Measurements from ENCODE around the gene AGO1. TPM values are rescaled to one million over a fixed set of nuclear protein-coding genes. Genes with fewer than 3 reads are reported as not detected.
A peak's percentile ranks its signal among the peaks of the same experiment; 100 is the strongest.

The AGO1 gene
- polyA plus RNA-seq, result 15.0 TPM
- long read RNA-seq, donor 1, result 0 reads
- long read RNA-seq, donor 2, result 0 reads
- long read RNA-seq, donor 3, result 0 reads
- long read RNA-seq, donor 4, result 0 reads
- long read RNA-seq, donor 5, full-length matches to known transcripts, result 1 of 1 reads
- long read RNA-seq, donor 5, partial matches to known transcripts, result 0 of 1 reads
- long read RNA-seq, donor 5, other reads (novel, unspliced or antisense), result 0 of 1 reads
- long read RNA-seq, donor 6, result 0 reads
- long read RNA-seq, donor 7, full-length matches to known transcripts, result 2 of 2 reads
- long read RNA-seq, donor 7, partial matches to known transcripts, result 0 of 2 reads
- long read RNA-seq, donor 7, other reads (novel, unspliced or antisense), result 0 of 2 reads
- long read RNA-seq, donor 8, full-length matches to known transcripts, result 2 of 2 reads
- long read RNA-seq, donor 8, partial matches to known transcripts, result 0 of 2 reads
- long read RNA-seq, donor 8, other reads (novel, unspliced or antisense), result 0 of 2 reads
- long read RNA-seq, donor 9, full-length matches to known transcripts, result 1 of 8 reads
- long read RNA-seq, donor 9, partial matches to known transcripts, result 7 of 8 reads
- long read RNA-seq, donor 9, other reads (novel, unspliced or antisense), result 0 of 8 reads
- long read RNA-seq, donor 10, full-length matches to known transcripts, result 2 of 2 reads
- long read RNA-seq, donor 10, partial matches to known transcripts, result 0 of 2 reads
- long read RNA-seq, donor 10, other reads (novel, unspliced or antisense), result 0 of 2 reads
- long read RNA-seq, donor 11, result 0 reads

DNA sequence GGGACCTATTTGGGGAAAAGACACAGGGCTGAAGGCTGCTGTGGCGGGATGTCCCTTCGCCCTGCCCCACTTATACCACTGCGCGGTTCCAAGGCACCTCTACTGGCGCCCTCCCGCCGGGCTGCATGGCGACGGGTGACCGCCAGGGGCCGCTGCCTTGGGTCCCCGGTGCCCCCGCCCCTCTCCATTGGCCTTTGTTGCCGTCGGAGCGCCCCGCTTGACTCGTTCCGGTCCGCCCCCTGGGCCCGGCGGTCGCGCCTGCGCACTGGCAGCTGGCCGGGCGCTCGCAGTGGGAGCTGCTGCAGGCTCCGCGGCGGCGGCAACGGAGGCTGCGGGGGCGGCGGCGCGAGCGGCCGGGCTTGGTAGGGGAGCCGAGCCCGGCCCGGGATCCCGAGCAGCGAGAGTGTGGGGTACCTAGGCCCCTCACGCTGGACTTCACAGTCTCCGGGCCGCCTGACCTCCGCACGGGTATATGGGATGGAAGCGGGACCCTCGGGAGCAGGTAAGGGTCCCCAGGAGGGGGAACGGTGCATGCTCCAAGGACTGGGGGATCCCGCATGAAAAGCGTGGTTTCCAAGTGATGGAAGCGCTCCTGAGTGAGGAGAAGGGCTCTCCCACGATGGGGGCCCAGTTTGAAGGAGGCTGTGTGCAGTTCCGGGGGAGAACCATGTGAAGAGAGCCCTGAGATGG is at the start of gene AGO1:
TSS of gene AGO1 (plus strand) at position 265 of the 690 bp plus-strand sequence. CDS start at position 478, 213 bp downstream.
- H3K4me3 ChIP-seq (ENCODE audit: low read length), result peak within 1 kb of the TSS; percentile 80
- H3K36me3 ChIP-seq (ENCODE audit: control insufficient read depth, insufficient read depth, low read length), result no peaks in the 10 kb centered on the region
- peak within 1 kb of the TSS; percentile 63 for H3K27ac ChIP-seq (ENCODE audit: low read length)
- H3K27me3 ChIP-seq (ENCODE audit: control insufficient read depth, insufficient read depth, low read length), result no peaks in the 10 kb centered on the region
- no CpG with 5 or more reads among the region's 58 CpGs for WGBS (ENCODE audit: insufficient coverage, low lambda C conversion rate)
- no peaks in the 10 kb centered on the region for H3K9me3 ChIP-seq (ENCODE audit: control insufficient read depth, low read depth, low read length)
- DNase-seq, result peak; percentile 92 to 94
- H3K4me1 ChIP-seq (ENCODE audit: control insufficient read depth, insufficient read depth, low read length), result peaks cover 36% of the 10 kb centered on the region

DNA sequence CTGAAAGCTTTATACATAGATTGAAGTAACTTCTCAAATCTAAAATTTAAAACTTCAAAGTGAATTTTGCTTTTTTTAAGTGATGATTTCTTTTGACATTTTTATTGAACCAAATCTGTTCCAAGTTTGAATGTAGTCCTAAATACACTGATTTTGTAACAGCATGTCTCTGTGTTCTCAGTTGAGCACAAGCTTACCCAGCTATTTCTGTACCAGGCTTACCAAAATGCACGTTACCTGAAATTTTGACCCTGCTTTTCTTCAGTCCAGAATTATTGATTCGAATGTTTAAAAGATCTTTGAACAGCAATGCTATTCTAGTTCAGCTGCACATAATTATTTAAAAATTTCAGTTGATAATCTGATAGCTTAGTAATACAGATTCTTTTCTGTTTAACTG is 49.6 kb upstream of the AGO1 start:
- no peak overlapping the region for H3K27ac ChIP-seq (ENCODE audit: low read length)

DNA sequence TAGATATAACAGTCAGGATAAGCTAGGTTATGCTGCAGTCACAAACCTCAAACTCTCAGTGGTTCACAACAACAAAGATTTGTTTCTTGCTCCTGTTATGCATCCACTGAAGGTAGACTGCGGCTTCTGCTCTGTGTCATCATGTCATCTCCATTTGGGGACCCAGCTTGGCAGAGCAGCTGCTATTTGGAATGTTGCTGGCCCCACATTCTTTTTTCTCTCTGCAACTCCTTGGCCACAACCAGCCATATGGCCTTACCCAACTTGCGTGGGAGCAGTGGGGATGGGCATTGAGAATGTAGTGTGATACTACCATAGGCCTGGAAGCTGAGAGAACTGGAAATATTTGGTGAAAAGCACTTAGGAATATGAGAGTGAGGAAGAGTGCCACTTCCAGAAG is 48.8 kb upstream of the AGO1 start:
- Histone ChIP-seq H3K4me3 (ENCODE audit: low read length) (no peak overlapping the region), H3K4me1 (ENCODE audit: control insufficient read depth, insufficient read depth, low read length) (no peaks in the 10 kb centered on the region), H3K9me3 (ENCODE audit: control insufficient read depth, low read depth, low read length) (no peaks in the 10 kb centered on the region), H3K36me3 (ENCODE audit: control insufficient read depth, insufficient read depth, low read length) (peaks cover 54% of the 10 kb centered on the region), H3K27ac (ENCODE audit: low read length) (no peak overlapping the region), H3K27me3 (ENCODE audit: control insufficient read depth, insufficient read depth, low read length) (no peaks in the 10 kb centered on the region)
- DNase-seq, result no peak
- WGBS (ENCODE audit: insufficient coverage, low lambda C conversion rate), result no CpG with 5 or more reads among the region's 2 CpGs

More for the DNA sequence above, 49.6 kb upstream of the AGO1 start:
- H3K27me3 ChIP-seq (ENCODE audit: control insufficient read depth, insufficient read depth, low read length), result no peaks in the 10 kb centered on the region
- H3K36me3 ChIP-seq (ENCODE audit: control insufficient read depth, insufficient read depth, low read length), result peaks cover 56% of the 10 kb centered on the region
- H3K9me3 ChIP-seq (ENCODE audit: control insufficient read depth, low read depth, low read length), result no peaks in the 10 kb centered on the region
- DNase-seq, result no peak
- 100% methylated on average over 2 of the region's 2 CpGs for WGBS (ENCODE audit: insufficient coverage, low lambda C conversion rate)
- H3K4me3 ChIP-seq (ENCODE audit: low read length), result no peak overlapping the region
- no peaks in the 10 kb centered on the region for H3K4me1 ChIP-seq (ENCODE audit: control insufficient read depth, insufficient read depth, low read length)

DNA sequence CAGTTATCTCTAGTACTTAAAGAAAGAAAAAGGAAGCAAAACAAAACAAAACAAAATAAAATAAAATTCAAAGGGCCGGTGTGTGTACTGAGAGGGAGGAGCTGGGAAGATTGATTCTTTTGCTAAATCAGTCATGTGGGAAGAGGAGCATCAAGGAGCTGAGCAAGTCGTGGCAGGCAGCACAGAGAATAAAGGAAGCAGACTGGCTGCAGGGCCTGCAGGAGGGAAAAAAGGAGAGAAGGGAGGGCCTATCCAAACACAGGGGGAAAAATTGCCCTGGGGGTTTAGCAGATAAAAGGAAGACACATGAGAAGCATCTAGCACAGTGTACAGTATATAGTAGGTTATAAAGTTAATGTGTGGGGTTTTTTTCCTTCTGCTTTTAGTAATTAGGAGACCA is 47.6 kb upstream of the AGO1 start:
- Histone ChIP-seq H3K27ac (ENCODE audit: low read length) (no peak overlapping the region), H3K9me3 (ENCODE audit: control insufficient read depth, low read depth, low read length) (no peaks in the 10 kb centered on the region), H3K36me3 (ENCODE audit: control insufficient read depth, insufficient read depth, low read length) (peaks cover 49% of the 10 kb centered on the region), H3K4me1 (ENCODE audit: control insufficient read depth, insufficient read depth, low read length) (no peaks in the 10 kb centered on the region), H3K4me3 (ENCODE audit: low read length) (no peak overlapping the region), H3K27me3 (ENCODE audit: control insufficient read depth, insufficient read depth, low read length) (no peaks in the 10 kb centered on the region)
- WGBS (ENCODE audit: insufficient coverage, low lambda C conversion rate), result 33% methylated on average over 1 of the region's 2 CpGs
- no peak for DNase-seq

DNA sequence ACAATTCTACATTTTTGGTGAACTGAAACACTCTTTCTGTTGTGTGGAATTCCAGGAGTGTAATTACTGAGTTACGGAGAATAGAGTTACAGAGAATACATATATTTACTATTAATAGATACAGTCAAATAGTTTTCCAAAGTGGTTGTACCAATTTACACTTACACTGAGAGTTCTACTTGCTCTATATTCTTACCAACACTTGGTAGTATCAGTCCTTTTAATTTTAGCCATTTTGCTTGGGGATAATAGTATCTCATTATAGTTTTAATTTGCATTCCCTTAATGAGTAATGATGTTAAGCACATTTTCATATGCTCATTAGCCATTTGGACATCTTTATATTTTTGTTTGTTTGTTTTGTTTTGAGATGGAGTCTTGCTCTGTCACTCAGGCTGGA is 46.3 kb upstream of the AGO1 start:
- Histone ChIP-seq H3K4me3 (ENCODE audit: low read length) (no peak overlapping the region), H3K27me3 (ENCODE audit: control insufficient read depth, insufficient read depth, low read length) (no peaks in the 10 kb centered on the region), H3K4me1 (ENCODE audit: control insufficient read depth, insufficient read depth, low read length) (no peaks in the 10 kb centered on the region), H3K36me3 (ENCODE audit: control insufficient read depth, insufficient read depth, low read length) (peaks cover 52% of the 10 kb centered on the region), H3K9me3 (ENCODE audit: control insufficient read depth, low read depth, low read length) (no peaks in the 10 kb centered on the region), H3K27ac (ENCODE audit: low read length) (no peak overlapping the region)
- no peak for DNase-seq
- WGBS (ENCODE audit: insufficient coverage, low lambda C conversion rate), result no CpG with 5 or more reads among the region's 1 CpG

DNA sequence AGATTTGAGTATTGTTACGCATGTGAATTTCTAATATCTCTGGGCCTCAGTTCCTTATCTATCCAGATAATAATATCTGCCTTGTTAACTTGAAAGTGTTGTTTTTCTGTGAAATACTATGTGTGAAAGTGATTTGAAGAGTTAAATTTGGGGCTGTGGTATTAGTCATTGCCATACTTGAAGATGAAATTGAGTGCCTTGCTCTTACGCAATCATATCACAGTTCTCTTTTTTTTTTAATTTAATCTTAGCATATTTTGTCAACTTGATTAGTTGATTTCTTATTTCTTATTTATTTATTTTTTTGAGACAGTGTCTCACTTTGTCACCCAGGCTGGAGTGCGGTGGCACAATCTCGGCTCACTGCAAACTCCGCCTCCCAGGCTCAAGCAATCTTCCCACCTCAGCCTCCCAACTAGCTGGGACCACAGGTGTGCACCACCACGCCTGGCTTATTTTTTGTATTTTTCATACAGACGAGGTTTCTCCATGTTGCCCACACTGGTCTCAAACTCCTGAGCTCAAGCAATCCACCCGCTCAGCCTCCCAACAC is 44.2 kb upstream of the AGO1 start:
- Histone ChIP-seq H3K4me1 (ENCODE audit: control insufficient read depth, insufficient read depth, low read length) (no peaks in the 10 kb centered on the region), H3K27me3 (ENCODE audit: control insufficient read depth, insufficient read depth, low read length) (no peaks in the 10 kb centered on the region), H3K27ac (ENCODE audit: low read length) (no peak overlapping the region), H3K36me3 (ENCODE audit: control insufficient read depth, insufficient read depth, low read length) (peaks cover 52% of the 10 kb centered on the region), H3K4me3 (ENCODE audit: low read length) (no peak overlapping the region), H3K9me3 (ENCODE audit: control insufficient read depth, low read depth, low read length) (no peaks in the 10 kb centered on the region)
- 93% methylated on average over 3 of the region's 8 CpGs for WGBS (ENCODE audit: insufficient coverage, low lambda C conversion rate)
- no peak for DNase-seq

DNA sequence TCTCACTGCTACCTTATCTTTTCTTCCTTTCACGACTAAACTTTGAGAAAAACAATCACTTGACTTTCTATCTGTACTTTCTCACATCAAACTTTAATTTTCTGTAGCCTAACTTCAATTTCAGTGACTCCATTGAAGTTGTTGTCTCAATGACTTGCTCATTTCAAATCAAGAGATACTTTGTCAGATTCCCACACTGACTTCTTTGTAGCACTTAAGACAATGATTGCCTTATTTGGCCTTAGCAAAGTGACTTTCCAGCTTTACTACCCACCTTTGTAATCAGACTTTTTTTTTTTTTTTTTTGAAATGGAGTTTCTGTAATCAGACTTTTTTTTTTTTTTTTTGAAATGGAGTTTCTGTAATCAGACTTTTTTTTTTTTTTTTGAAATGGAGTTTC is 38.2 kb upstream of the AGO1 start:
- 56% methylated on average over 1 of the region's 1 CpG for WGBS (ENCODE audit: insufficient coverage, low lambda C conversion rate)
- H3K36me3 ChIP-seq (ENCODE audit: control insufficient read depth, insufficient read depth, low read length), result peaks cover 38% of the 10 kb centered on the region
- peaks cover 2% of the 10 kb centered on the region for H3K4me1 ChIP-seq (ENCODE audit: control insufficient read depth, insufficient read depth, low read length)
- H3K9me3 ChIP-seq (ENCODE audit: control insufficient read depth, low read depth, low read length), result no peaks in the 10 kb centered on the region
- no peak overlapping the region for H3K27ac ChIP-seq (ENCODE audit: low read length)
- peak in 1 of 2 donors; percentile 12 for DNase-seq
- no peak overlapping the region for H3K4me3 ChIP-seq (ENCODE audit: low read length)
- H3K27me3 ChIP-seq (ENCODE audit: control insufficient read depth, insufficient read depth, low read length), result no peaks in the 10 kb centered on the region

DNA sequence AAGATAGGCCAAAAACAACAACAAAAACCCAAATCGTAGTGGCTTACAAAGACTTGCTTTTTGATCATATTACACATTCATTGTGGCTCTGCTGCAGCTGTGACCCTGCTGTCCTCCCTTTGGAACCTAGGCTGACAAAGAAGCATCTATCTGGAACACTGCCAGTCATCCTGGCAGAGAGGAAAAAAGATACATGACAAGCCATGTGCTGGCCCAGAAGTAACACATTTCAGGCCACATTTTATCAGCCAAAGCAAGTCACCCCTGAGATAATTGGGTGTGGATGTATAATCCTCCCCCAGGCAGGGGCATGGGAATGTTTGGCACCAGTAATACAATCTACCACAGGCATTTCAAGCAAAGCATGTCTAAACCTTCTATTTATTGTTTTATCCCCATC is 37.2 kb upstream of the AGO1 start:
- no peak for DNase-seq
- H3K36me3 ChIP-seq (ENCODE audit: control insufficient read depth, insufficient read depth, low read length), result peaks cover 36% of the 10 kb centered on the region
- H3K4me3 ChIP-seq (ENCODE audit: low read length), result no peak overlapping the region
- H3K9me3 ChIP-seq (ENCODE audit: control insufficient read depth, low read depth, low read length), result no peaks in the 10 kb centered on the region
- no peaks in the 10 kb centered on the region for H3K27me3 ChIP-seq (ENCODE audit: control insufficient read depth, insufficient read depth, low read length)
- H3K27ac ChIP-seq (ENCODE audit: low read length), result no peak overlapping the region
- no CpG with 5 or more reads among the region's 1 CpG for WGBS (ENCODE audit: insufficient coverage, low lambda C conversion rate)
- H3K4me1 ChIP-seq (ENCODE audit: control insufficient read depth, insufficient read depth, low read length), result peaks cover 2% of the 10 kb centered on the region

DNA sequence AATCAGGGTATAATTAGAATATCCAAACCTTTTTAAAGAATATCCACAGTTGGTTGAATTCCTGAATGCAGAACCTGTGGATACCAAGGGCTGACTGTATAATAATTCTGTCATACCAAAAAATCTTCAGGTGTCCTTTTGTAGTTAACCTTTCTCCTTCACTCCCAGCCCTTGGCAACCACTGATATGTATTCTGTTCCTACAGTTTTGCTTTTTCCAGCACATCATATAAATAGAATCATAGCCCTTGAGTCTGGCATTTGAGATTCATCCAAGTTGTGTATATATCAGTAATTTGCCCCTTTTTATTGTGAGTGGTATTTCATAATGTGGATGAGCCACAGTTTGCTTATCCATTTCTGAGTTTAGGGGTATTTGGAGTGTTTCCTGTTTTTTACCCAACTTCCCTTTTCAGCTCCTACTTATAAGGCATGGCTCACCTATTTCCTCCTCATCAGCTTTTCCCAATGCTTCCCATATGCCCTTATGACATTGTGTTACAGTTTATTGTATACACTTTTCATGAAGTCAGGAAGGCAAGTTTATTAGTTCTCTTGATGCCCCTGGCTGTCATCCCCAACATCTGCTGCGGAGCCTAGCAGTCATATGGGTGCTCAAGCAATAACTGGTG is 35.0 kb upstream of the AGO1 start:
- Histone ChIP-seq H3K27me3 (ENCODE audit: control insufficient read depth, insufficient read depth, low read length) (no peaks in the 10 kb centered on the region), H3K4me1 (ENCODE audit: control insufficient read depth, insufficient read depth, low read length) (peaks cover 2% of the 10 kb centered on the region), H3K27ac (ENCODE audit: low read length) (no peak overlapping the region), H3K9me3 (ENCODE audit: control insufficient read depth, low read depth, low read length) (no peaks in the 10 kb centered on the region), H3K4me3 (ENCODE audit: low read length) (no peak overlapping the region), H3K36me3 (ENCODE audit: control insufficient read depth, insufficient read depth, low read length) (peaks cover 27% of the 10 kb centered on the region)
- no peak for DNase-seq
- WGBS (ENCODE audit: insufficient coverage, low lambda C conversion rate), result 100% methylated on average over 1 of the region's 1 CpG

DNA sequence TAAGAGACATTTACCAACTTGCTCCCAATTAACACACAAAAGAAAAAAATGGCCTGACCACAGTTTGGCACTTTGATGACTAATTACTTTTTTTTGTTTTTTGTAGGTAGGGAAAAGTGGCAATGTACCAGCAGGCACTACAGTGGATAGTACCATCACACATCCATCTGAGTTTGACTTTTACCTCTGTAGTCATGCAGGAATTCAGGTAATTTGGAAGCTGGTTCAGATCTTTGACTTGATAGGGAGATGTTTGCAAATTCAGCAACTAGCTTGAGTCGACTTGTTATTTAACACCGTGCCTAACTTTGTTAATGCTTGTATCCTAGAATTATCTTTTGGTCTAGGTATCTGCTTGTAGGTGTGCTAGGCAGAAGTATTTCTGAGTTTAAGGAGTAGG is 33.0 kb upstream of the AGO1 start:
- no peaks in the 10 kb centered on the region for H3K27me3 ChIP-seq (ENCODE audit: control insufficient read depth, insufficient read depth, low read length)
- H3K4me3 ChIP-seq (ENCODE audit: low read length), result no peak overlapping the region
- H3K27ac ChIP-seq (ENCODE audit: low read length), result no peak overlapping the region
- WGBS (ENCODE audit: insufficient coverage, low lambda C conversion rate), result no CpG with 5 or more reads among the region's 2 CpGs
- H3K4me1 ChIP-seq (ENCODE audit: control insufficient read depth, insufficient read depth, low read length), result peaks cover 2% of the 10 kb centered on the region
- DNase-seq, result no peak
- no peaks in the 10 kb centered on the region for H3K9me3 ChIP-seq (ENCODE audit: control insufficient read depth, low read depth, low read length)
- peaks cover 35% of the 10 kb centered on the region for H3K36me3 ChIP-seq (ENCODE audit: control insufficient read depth, insufficient read depth, low read length)

Data from large intestine (tissue), 12 donors.